GM21367 (cell line): ENCODE data around the gene BARX2.

Experiments used
- ATAC-seq: cut with Tn5 transposase; IDR thresholded peaks from one replicate; pipeline ENCODE4 v1.9.1; 2021; ENCODE audit not compliant: unreplicated experiment

Gene BARX2

DNA sequence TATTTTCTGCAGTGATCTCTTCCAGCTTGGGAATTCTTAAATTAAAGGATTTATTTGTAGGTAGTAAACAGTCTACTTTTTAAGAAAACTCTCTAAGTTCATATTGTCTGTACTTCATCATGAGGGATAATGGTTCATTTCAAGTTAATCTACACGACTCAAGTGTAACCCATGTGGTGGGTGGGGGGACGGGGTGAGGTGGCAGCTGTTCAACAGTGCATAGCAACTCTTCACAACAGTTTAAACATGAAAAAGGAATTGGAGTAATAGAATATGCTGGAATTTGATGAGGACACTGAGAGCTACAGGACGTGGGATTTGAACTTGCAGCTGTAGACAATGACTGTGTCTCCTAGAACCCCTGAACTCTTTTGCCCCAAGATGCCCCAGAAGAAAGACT, 20.8 kb downstream of the BARX2 start:
- ATAC-seq = no peak

DNA sequence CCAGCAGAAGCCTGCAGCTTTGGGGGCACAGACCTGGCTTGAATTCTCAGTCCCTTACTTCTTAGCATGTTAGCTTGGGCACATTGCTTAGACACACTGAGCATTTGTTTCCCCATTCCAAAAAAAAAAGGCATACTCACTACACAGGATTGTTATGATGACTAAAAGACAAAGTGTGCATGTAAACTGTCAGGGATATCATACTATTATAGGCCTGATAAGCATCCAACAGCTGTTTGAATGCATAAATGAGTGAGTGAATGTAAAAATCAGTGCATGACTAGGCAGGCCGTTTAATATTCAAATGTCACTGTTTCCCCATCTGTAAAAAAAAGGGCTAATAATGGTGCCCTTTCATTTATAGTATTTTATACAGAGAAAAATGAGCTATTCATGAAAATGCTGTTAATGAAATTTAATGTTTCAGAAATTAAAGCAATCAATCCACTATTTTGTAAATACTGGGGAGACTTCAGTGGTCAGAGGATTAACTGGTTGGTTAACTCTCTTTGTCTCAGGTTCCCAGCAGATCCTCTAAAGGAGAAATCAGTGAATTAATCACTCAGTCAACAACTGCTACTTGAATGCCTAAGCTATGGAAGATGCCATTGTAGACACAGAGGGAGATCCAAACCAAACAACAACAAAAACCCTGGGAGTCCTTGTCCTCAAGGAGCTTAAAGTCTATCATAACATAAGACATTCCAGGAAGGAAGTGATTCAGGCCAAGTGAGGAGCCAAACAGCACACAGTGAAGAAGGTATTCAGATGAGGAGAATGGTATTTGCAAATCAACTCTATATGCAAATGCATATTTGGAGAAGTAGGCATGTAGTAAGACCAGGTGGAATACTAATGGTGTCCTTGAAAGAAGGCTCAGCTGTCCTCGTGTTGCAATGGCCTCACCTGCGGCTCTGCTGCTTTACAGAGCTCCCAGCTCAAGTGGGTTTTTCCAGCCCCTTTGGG, 26.8 kb downstream of the BARX2 start:
- no peak for ATAC-seq

DNA sequence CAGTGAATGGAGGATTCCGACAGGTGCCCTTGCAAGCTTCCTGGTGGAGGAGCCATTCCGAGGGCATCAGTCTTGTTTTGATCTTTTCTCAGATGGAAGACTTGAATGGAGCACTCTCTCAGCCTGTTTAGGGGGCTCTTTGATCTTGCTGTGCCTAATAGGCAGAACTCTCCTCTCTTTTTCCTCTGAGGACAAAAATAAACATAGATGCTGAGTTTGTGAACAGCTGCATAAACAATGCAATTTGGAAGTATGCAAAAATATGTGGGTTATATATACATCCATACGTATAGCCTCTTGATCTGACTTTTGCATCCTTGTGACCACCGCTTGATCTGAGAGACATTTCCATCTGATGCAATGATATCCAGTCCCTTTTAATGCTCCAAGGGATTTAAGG, 29.1 kb downstream of the BARX2 start:
- ATAC-seq = no peak

DNA sequence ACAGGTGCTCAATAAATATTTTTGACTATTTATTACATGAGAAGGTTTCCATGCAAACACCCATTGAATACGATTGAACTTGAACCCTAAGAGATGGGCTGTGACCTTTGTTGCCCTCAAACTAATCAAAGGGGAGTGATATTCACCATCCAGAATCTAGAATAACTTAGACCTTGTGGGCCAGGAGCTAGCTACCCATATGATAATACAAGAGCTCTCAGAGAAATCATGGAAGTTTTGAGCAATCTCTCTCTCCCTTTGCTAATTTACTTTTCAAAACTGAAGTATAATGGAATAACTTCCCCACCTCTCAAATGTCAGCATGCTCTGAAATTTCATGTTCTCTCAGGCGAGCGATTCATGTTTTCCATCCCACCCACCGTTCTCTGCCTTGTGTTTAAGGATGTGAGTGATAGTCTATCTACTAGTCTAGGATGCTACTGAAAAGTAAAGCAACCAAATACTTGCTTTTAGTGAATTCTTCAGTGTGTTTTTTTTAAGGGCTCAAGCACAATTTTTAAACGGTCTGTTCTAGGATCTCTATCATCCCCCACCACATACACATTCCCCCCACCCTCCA, 33.3 kb downstream of the BARX2 start:
- no peak for ATAC-seq

DNA sequence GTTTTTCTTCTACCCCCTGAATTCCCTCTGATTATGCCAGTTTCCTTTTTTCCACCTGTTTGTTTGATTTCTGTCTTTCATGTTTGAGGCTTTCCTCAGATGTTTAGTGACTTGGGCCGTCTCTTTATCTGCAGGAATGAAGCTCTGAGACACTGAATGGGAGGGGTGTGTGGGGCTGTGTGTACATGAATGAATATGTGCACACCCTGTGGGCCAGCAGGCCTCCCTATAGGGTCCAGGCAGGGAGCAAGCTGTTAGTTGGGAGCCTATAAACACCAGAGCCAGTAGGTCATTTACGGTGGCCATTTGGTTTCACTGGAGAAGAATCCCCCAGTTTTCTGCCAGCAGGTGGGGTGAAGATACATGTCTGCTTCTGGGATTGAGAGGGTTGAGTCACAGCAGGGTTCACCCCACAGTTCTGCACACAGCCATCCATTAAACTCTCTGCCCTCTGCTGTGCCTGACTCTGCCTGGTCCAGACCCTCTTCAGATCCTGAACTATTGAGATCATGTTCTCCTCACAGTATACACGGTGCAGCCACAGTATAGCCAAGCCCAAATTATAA, 34.8 kb downstream of the BARX2 start:
- no peak for ATAC-seq

DNA sequence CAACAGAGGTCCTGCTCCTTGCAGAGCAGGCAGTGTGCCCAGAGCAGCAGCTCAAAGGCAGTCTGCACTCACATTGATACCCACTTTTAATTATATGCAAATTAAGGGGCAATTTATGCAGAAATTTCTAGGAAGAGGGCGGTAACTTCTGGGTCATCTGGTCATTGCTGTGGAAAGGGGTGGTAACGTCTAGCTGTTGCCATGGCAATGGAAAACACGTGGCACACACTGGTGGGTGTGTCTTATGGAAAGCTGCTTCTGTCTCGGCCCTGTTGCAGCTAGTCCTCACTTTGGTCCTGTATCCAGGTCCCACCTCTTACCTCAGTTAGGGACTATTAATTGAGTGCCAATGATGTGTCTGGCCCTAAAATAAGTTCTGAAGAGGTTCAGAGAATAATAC, 36.8 kb downstream of the BARX2 start:
- no peak for ATAC-seq

DNA sequence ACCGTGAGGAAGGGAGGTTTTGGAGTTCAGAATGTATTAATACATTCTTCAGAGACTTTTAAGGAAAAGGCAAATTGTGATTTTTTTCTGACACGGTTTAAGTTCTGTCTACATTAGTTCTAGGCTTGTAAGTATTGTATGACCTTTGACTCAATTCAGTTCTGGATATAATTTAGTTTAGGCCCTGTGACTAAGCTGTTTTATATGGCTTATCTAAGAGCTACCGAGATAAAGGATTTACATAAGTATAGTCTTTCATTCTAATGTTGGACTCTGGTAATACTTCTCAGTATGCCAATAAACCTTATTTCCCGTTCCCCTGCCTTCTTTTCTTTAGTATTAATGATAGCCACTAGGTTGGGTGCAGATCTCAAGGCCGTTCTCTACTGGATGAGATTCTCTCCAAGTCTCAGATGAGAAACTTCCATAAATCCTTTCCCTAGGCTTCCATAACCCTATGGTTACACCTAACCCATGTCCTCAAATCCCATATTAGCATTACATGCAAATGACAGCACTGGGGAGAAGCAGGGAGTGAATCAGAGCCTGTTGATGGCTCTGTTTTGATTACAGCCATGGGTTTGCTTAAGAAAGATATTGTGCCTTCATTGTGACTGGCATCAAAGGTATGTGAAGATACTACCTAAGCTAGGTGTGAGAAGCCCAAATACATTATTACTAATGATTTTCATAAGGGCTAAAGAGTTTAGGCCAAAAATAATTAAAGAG, 38.7 kb downstream of the BARX2 start:
- no peak for ATAC-seq

DNA sequence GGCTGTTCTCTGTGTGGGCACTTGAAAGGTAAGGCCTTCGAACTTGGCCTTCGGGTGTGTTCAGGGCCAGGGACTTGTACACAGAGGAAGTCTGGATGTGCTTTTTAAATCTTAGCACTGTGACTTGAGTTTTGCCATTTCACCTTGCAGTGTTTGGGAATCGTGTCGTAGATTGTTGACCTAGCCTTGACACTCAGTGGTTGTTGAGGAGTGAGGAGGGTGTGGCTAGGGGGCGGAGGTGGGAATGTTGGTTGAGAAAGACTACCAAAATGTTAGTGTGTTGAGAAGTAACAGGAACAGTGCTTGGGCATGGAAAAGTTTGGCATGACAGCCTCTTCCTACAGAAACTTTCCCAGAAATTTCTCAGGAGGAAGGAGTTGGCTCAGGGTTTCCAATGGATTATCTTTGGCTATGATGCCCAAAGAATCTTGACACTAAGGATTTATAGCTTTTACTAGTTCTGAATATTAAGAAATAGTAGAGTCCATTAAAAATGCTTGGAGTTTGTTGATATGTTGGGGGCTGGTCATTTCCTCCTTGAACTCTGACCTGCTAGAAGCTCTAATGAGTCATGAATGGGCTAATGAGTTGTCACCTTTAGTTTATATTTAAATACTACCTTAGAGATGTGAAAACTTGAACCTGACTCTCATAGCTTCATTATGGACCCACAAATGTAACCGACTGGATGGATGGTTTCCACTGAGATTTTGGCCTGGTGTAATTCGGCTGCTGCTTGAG, 40.6 kb downstream of the BARX2 start:
- ATAC-seq = no peak

DNA sequence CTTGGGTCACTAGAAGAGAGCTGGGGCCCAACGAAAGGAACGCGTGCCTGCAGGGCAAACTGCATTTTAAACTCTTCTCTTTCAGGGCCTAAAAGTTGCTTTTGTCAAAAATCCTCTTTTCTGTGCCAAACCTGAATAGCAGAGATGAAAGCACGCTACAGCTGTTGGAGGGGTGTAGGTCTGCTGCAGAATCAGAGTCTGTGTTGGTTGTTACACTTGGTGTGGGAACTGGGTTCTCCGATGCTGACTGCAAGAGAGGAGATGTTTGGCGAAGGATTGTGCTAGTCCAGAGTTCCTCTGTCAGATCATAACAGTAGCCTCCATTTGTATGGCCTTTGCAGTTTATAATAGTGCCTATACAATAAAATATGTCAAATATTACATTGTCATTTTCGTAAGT, 41.8 kb downstream of the BARX2 start:
- no peak for ATAC-seq

DNA sequence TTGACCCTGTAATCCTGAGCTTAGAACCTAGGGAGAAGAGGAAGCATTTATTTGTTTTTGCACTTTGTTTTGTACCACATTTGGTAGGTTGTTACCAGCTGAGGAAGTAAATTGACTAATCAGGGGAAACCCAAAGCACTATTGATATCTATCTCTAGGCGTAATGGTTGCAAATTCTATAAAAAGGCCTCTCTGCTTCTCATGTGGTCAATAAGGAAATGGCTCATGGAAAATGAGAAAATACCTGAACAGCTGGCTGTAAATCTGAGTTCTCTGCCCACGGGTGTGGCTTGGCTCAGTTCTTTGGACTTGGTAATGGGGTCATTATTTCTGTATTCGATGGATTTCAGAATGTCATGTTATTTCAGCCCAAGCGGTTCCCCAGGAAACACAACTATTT, 42.4 kb downstream of the BARX2 start:
- no peak for ATAC-seq

DNA sequence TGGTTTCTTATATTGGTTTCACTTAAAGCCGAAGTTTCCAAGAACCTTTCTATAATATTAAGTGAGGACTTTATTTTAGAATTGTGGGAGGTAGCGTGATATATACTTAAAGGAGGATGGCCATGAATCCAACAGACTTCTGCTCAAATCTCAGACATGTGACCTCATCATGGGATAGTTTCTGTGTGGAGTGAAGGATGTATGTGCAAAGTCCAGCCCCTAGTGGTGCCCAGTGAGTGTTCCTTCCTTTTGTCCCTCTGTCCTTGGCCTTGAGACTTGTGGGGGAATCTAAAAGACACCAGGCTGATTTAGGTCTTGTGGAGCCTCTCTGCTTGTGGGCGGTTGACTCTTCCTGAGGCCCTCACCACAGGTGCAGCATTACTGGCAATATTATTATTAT, 43.7 kb downstream of the BARX2 start:
- ATAC-seq = no peak

DNA sequence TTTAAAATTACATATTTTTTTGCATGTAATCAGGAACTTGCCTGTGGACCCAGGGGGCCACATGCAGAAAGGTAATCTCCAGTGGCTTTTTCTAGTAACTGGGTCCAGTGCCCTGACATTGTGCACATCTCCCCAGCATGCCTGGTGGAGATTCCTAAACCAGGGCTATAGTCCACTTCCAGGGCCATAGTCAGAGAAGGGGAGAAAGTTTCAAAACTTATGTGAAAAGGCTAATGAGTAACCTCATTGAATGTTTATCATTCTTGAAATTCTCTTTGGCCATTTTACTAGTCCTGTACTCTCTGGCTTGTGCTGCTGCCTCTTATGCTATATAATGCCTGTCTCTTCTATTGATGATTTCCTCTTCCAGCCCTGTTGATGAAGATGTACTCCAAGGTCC, 47.8 kb downstream of the BARX2 start:
- ATAC-seq = no peak

DNA sequence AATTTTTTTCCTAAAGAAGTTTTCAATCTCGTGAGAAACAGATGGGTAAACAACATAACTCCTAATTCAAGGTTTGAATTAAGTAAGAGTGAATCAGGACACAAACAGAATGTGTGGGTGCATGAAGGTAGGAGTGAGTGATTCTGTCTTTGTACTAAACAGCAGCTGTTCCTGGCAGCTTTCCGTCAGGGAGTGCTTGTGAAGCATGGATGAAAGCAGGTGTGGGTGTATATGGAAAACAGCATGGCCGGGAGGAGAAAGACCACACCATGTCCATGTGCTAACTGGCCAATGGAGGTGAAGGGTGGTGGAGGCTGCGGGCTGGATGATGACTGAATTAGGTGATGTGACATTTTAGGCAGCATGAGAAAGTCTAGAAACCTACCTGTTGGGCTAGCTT, 49.6 kb downstream of the BARX2 start:
- no peak for ATAC-seq

DNA sequence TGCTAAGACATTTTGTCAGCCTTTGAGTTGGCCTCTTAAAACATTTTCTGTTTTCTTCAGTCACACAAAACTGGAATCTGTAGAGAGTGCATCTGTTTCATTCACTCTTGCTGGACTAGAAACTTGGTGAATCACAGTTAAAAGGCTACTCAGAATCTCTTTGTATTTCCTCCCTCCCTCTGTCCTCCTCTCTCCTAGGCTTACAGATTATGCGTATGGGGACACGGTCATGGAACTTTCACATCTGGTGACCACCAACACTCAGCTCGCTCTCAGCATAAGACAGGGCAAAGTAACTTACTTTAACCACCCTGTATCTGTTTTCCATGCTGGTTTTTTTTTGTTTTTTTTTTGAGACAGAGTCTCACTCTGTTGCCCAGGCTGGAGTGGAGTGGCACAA, 50.4 kb downstream of the BARX2 start:
- no peak for ATAC-seq

DNA sequence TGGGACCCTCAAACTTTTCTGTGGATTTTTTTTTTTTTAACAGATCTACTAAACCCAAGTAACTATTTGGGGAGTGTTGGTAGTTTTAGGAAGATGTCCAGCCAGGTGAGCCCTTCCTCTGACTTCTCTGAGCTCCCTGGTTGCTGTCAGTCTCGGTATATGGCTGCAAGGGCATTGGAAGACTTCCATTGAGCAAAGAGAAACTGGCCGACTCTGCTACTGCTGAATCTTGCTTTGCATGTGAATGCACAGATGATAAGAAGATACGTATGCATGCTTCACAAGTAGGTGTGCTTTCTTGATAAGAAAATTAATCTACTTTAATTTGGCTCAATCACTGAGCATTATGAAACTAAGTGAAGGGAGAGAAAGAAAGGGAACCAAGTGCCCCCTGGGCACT, 51.1 kb downstream of the BARX2 start:
- no peak for ATAC-seq

DNA sequence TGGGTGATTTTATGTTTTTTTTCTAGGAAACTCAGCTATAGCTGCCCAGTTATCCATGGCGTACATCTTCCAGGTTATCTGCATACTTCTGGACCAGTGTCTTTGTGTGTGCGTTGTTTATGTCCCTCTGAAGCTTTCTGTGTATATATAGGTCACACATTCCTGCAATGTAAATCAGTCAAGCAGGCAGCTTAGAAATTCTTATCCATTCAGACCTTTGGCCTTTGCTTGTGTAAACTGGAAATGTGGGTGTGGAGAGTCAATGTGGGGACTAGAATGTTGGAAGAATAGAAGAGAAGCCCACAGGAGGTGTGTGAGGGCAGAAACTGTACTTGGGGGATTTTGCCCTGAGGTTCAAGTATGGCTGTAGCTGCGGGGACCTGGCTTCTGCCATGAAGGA, 51.7 kb downstream of the BARX2 start:
- no peak for ATAC-seq

DNA sequence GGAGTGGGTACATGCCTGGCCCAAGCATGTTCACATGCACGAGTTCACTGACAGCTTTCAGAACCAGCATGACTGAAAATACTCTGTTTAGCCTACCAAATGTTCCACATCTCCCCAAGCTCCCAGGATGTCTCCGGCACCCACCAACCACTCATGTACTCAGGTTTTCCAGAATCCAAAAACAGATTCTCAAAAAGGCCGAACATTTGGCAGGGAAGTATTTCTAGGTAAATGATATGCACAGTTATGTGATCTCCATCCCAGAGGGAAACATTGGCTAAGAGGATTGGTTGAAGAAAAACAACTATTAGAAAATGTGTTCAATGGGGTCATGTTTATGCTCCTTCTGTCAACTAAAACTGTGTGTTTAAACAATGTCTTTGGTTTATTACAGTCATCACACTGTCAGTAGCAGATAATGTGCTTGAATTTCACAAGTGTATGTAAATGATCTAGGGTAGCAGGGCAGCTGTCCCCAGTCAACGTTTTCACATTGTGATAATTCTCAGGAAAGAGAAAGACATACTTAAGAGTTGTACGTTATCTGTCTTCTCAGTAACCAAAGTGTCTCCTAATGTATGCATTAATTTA, 52.3 kb downstream of the BARX2 start:
- no peak for ATAC-seq

DNA sequence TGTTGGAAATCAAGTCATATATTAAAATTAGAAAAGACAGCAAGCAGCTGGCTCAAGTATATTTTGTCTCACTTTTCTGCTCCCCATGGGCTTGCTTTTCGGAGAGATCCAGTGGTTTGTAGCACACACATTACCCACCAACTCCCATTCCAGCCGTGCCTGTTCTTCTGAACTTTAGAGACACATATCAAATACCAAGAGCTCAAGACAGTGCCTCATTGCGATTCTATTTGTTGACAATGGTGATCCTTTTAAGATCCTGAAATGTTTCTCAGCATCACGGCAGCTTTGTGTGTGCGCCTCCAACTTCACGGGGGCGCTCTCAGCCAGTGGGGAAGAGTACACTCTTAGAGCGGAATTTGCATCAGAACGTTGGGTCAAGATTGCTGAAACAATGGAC, 52.9 kb downstream of the BARX2 start:
- ATAC-seq = no peak

DNA sequence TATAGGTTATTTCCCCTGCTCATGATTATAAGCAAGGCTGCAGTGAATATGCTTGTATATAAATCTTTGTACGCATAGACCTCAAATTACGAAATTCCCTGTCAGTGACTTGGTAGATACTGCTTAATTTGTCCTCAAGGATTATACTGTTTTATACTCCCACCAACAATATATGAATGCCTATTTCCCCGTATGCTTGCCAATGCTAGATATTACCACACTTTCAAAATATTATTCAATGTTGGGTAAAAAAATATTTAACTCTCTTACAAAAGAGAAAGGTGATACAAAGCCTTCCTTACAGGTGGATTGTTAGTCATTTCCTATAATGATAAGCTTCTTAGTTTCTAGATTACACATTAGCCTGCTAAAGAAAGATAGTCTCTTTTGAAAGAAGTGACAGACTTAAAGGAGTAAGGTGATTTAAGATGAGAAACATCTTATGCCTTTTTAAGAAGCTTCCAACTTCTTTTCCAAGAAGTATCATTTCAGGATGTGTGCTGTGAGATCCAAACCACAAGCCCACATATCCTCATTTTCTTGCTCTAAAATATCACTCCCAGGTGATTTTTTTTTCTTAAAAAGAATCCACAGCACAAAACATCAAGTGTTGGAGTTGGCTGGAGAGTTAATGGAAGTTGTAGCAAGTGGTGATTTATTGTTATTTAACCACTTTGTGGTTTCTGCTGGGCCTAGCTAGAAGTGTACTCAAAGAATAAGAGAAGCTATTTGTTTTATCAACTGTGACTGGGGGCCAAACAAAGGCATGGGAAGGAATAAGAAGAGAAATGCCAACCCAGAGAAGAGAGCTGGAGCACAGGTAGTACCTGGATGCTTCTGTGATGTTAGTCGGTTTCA, 59.2 kb downstream of the BARX2 start:
- no peak for ATAC-seq
